Activated CD4-positive, alpha-beta T cell treated with anti-CD3 and anti-CD28 coated beads for 36 hours (primary cell): ENCODE measurements around the gene NECAB2. TPM values are rescaled to one million over a fixed set of nuclear protein-coding genes. Genes with fewer than 3 reads are reported as not detected.

Experiments
- ATAC-seq: fragments of 200-7000 bp; cut with Tn5 transposase; one replicate; pipeline ENCODE4 v1.10.0; 2021; ENCODE audit warnings: mild to moderate bottlenecking, moderate library complexity
- CTCF ChIA-PET: fragments of 350-600 bp; sonication (Branson Sonifier 250); formaldehyde crosslinking; loops from one replicate; lab custom pipeline; 2021; ENCODE audit warnings: antibody characterized with exemption; lab: Charles Lee
- POLR2A ChIA-PET: fragments of 350-600 bp; sonication (Branson Sonifier 250); formaldehyde crosslinking; loops from one replicate; lab custom pipeline; 2021; ENCODE audit warnings: antibody characterized with exemption, inconsistent platforms; lab: Charles Lee
- DNase-seq: peaks from one replicate; pipeline ENCODE4 v3.0.0-alpha.2; 2020
- H3K27ac Mint-ChIP-seq: one replicate; pipeline ENCODE4 v1.8.0; 2021; ENCODE audit warnings: mixed read lengths
- H3K27me3 Mint-ChIP-seq: one replicate; pipeline ENCODE4 v1.8.0; 2021; ENCODE audit warnings: mixed read lengths
- H3K36me3 Mint-ChIP-seq: one replicate; pipeline ENCODE4 v1.8.0; 2021; ENCODE audit warnings: low read depth, mixed read lengths
- H3K4me1 Mint-ChIP-seq: one replicate; pipeline ENCODE4 v1.8.0; 2021; ENCODE audit warnings: mixed read lengths
- H3K4me3 Mint-ChIP-seq: one replicate; pipeline ENCODE4 v1.8.0; 2021; ENCODE audit warnings: mild to moderate bottlenecking, moderate library complexity, mixed read lengths
- H3K9me3 Mint-ChIP-seq: one replicate; pipeline ENCODE4 v1.8.0; 2021; ENCODE audit warnings: low read depth, mixed read lengths
- intact Hi-C, 2 experiments: fragments of 100-400 bp; cut with DNase I in 1 of 2; cut with micrococcal nuclease in 1 of 2; formaldehyde crosslinking; loops; one replicate each; pipeline versions ENCODE4 v1.14.2 to v1.15.1; 2022 to 2024; cut with DNase I, micrococcal nuclease
- total RNA-seq, 2 experiments: library from RNA; stranded (reverse); gene quantifications; one replicate each; pipeline ENCODE4 v1.2.3, GENCODE V29; 2021

Gene NECAB2
- total RNA-seq: not detected

- CTCF ChIA-PET: no interaction called here
- POLR2A ChIA-PET: no interaction called here
- peak; percentile 44 for DNase-seq
- peaks cover 16% of the 10 kb centered on the region for H3K27me3 Mint-ChIP-seq
- H3K4me1 Mint-ChIP-seq: no peaks in the 10 kb centered on the region
- no peaks in the 10 kb centered on the region for H3K36me3 Mint-ChIP-seq
- peak; percentile 42 for ATAC-seq
- no peaks in the 10 kb centered on the region for H3K9me3 Mint-ChIP-seq
- no peak within 1 kb of the TSS for H3K4me3 Mint-ChIP-seq
- intact Hi-C loops: loop anchor here in 1 of 2 experiments (1.0 kb wide), 1 partner anchor 97 kb away; no protein-coding TSS in a partner anchor
- H3K27ac Mint-ChIP-seq: no peak within 1 kb of the TSS
These were observed at the start of gene NECAB2 for GRCh38 chr16:83967838-83968305. TSS of gene NECAB2 (plus strand) at chr16:83968244. CDS start at chr16:83968649, 405 bp downstream.

- DNase-seq: no peak
- no peak overlapping the region for H3K4me3 Mint-ChIP-seq
- intact Hi-C loops: no loop called here
- ATAC-seq: no peak
- no peaks in the 10 kb centered on the region for H3K4me1 Mint-ChIP-seq
- H3K27ac Mint-ChIP-seq: no peak overlapping the region
- CTCF ChIA-PET: interaction anchor here (0.7 kb wide), 1 partner anchor 165 kb away, joined by 5 read pairs; no protein-coding TSS in a partner anchor
- H3K36me3 Mint-ChIP-seq: peaks cover 27% of the 10 kb centered on the region
- H3K9me3 Mint-ChIP-seq: no peaks in the 10 kb centered on the region
- POLR2A ChIA-PET: no interaction called here
- H3K27me3 Mint-ChIP-seq: no peaks in the 10 kb centered on the region
These were observed 47.1 kb upstream of the NECAB2 start for GRCh38 chr16:83920894-83921491.

- Mint-ChIP-seq H3K4me1 (no peaks in the 10 kb centered on the region), H3K27ac (no peak overlapping the region), H3K36me3 (peaks cover 6% of the 10 kb centered on the region), H3K4me3 (no peak overlapping the region), H3K9me3 (no peaks in the 10 kb centered on the region), H3K27me3 (no peaks in the 10 kb centered on the region)
- ChIA-PET CTCF (interaction anchor here (1.0 to 1.2 kb wide), 2 partner anchors 24 to 30 kb away, joined by 3 to 4 read pairs; no protein-coding TSS in a partner anchor), POLR2A (no interaction called here)
- intact Hi-C loops: no loop called here
- no peak for ATAC-seq
- no peak for DNase-seq
These were observed 44.3 kb upstream of the NECAB2 start for GRCh38 chr16:83923581-83924365.

GRCh38 chr16:83924686-83925085, 43.4 kb upstream of the NECAB2 start:
- no peaks in the 10 kb centered on the region for H3K4me1 Mint-ChIP-seq
- H3K36me3 Mint-ChIP-seq: peaks cover 2% of the 10 kb centered on the region
- ATAC-seq (no peak), DNase-seq (no peak)
- no peak overlapping the region for H3K4me3 Mint-ChIP-seq
- POLR2A ChIA-PET: no interaction called here
- CTCF ChIA-PET: no interaction called here
- intact Hi-C loops: no loop called here
- no peaks in the 10 kb centered on the region for H3K27me3 Mint-ChIP-seq
- H3K27ac Mint-ChIP-seq: no peak overlapping the region
- H3K9me3 Mint-ChIP-seq: no peaks in the 10 kb centered on the region

GRCh38 chr16:83925095-83925905, 42.7 kb upstream of the NECAB2 start:
- ATAC-seq (no peak), DNase-seq (no peak)
- Mint-ChIP-seq H3K27me3 (no peaks in the 10 kb centered on the region), H3K4me3 (no peak overlapping the region), H3K9me3 (no peaks in the 10 kb centered on the region), H3K4me1 (no peaks in the 10 kb centered on the region), H3K36me3 (no peaks in the 10 kb centered on the region), H3K27ac (no peak overlapping the region)
- CTCF ChIA-PET: interaction anchor here (1.0 to 2.6 kb wide), 2 partner anchors 11 kb away, joined by 6 to 9 read pairs; no protein-coding TSS in a partner anchor
- POLR2A ChIA-PET: no interaction called here
- intact Hi-C loops: no loop called here

- Mint-ChIP-seq H3K4me3 (no peak overlapping the region), H3K4me1 (no peaks in the 10 kb centered on the region), H3K9me3 (no peaks in the 10 kb centered on the region), H3K27me3 (no peaks in the 10 kb centered on the region), H3K36me3 (no peaks in the 10 kb centered on the region), H3K27ac (no peak overlapping the region)
- DNase-seq (no peak), ATAC-seq (no peak)
- intact Hi-C loops: loop anchor here in 1 of 2 experiments (1.0 kb wide), 1 partner anchor 139 kb away; no protein-coding TSS in a partner anchor
- POLR2A ChIA-PET: no interaction called here
- CTCF ChIA-PET: interaction anchor here (0.6 to 2.6 kb wide), 10 partner anchors 10 to 204 kb away, joined by 3 to 9 read pairs (median 6); partner anchors contain the start of gene OSGIN1
These were observed 41.9 kb upstream of the NECAB2 start for GRCh38 chr16:83925957-83926725.

GRCh38 chr16:83926726-83927397, 41.2 kb upstream of the NECAB2 start:
- DNase-seq (peak; percentile 81), ATAC-seq (peak; percentile 93)
- ChIA-PET POLR2A (no interaction called here), CTCF (interaction anchor here (0.6 to 2.6 kb wide), 15 partner anchors 10 to 1779 kb away, joined by 3 to 9 read pairs (median 4); partner anchors contain the start of gene OSGIN1)
- H3K36me3 Mint-ChIP-seq: no peaks in the 10 kb centered on the region
- no peaks in the 10 kb centered on the region for H3K4me1 Mint-ChIP-seq
- intact Hi-C loops: loop anchor here in 1 of 2 experiments (1.0 kb wide), 1 partner anchor 138 kb away; no protein-coding TSS in a partner anchor
- H3K4me3 Mint-ChIP-seq: no peak overlapping the region
- H3K27ac Mint-ChIP-seq: no peak overlapping the region
- H3K9me3 Mint-ChIP-seq: no peaks in the 10 kb centered on the region
- no peaks in the 10 kb centered on the region for H3K27me3 Mint-ChIP-seq

GRCh38 chr16:83928341-83929055, 39.5 kb upstream of the NECAB2 start:
- CTCF ChIA-PET: interaction anchor here (0.6 to 2.5 kb wide), 4 partner anchors 17 to 84 kb away, joined by 3 to 7 read pairs (median 4); no protein-coding TSS in a partner anchor
- POLR2A ChIA-PET: no interaction called here
- Mint-ChIP-seq H3K27me3 (no peaks in the 10 kb centered on the region), H3K4me1 (no peaks in the 10 kb centered on the region), H3K27ac (no peak overlapping the region), H3K9me3 (no peaks in the 10 kb centered on the region), H3K4me3 (no peak overlapping the region), H3K36me3 (no peaks in the 10 kb centered on the region)
- ATAC-seq (no peak), DNase-seq (no peak)
- intact Hi-C loops: no loop called here

- H3K27me3 Mint-ChIP-seq: no peaks in the 10 kb centered on the region
- DNase-seq (no peak), ATAC-seq (no peak)
- no peaks in the 10 kb centered on the region for H3K4me1 Mint-ChIP-seq
- POLR2A ChIA-PET: no interaction called here
- no peak overlapping the region for H3K27ac Mint-ChIP-seq
- no peaks in the 10 kb centered on the region for H3K36me3 Mint-ChIP-seq
- CTCF ChIA-PET: interaction anchor here (1.0 to 1.1 kb wide), 2 partner anchors 26 to 136 kb away, joined by 4 read pairs; no protein-coding TSS in a partner anchor
- intact Hi-C loops: no loop called here
- no peaks in the 10 kb centered on the region for H3K9me3 Mint-ChIP-seq
- H3K4me3 Mint-ChIP-seq: no peak overlapping the region
These were observed 38.1 kb upstream of the NECAB2 start for GRCh38 chr16:83929811-83930555.
